SK-N-SH (cell line): ENCODE results near the gene ATP8B3.

Source experiments
- EP300 ChIP-seq, 2 experiments: IDR thresholded peaks; 2 replicates each; pipeline versions ENCODE4 v1.4.0 to v1.6.1; 2012; ENCODE audit warnings: borderline replicate concordance in 1 of 2, low read depth in 1 of 2, low read length in 1 of 2
- EZH2phosphoT487 ChIP-seq: fragments of 200-600 bp; sonication (generic); IDR thresholded peaks from 2 replicates; pipeline ENCODE4 v1.6.1; 2017; ENCODE audit warnings: low read depth, mixed run types, mild to moderate bottlenecking, antibody characterized with exemption, moderate library complexity, borderline replicate concordance
- GABPA ChIP-seq: IDR thresholded peaks from 2 replicates; pipeline ENCODE4 v1.4.0; 2012; ENCODE audit warnings: low read depth, mild to moderate bottlenecking
- MXI1 ChIP-seq: IDR thresholded peaks from 2 replicates; pipeline ENCODE4 v1.6.1; 2012; ENCODE audit warnings: mild to moderate bottlenecking, low read depth, low read length, improper control_type of control experiment
- POLR2AphosphoS5 ChIP-seq: IDR thresholded peaks from 2 replicates; pipeline ENCODE4 v1.6.1; 2012; ENCODE audit warnings: low read depth, low read length
- SIN3A ChIP-seq: IDR thresholded peaks from 2 replicates; pipeline ENCODE4 v1.6.1; 2012; ENCODE audit warnings: low read depth, mild to moderate bottlenecking, low read length, moderate library complexity, borderline replicate concordance
- TF ChIP-seq, protein P1 (sequence below): IDR thresholded peaks from 2 replicates; pipeline ENCODE4 v1.4.0; 2012; ENCODE audit warnings: low read depth
- TF ChIP-seq, protein P2 (sequence below): fragments of 200-600 bp; sonication (generic); IDR thresholded peaks from 2 replicates; pipeline ENCODE4 v1.6.1; 2017; ENCODE audit warnings: antibody characterized with exemption, mild to moderate bottlenecking, moderate library complexity
- TF ChIP-seq, protein P3 (sequence below): fragments of 150-350 bp; IDR thresholded peaks from 2 replicates; pipeline ENCODE4 v1.6.1; 2017; ENCODE audit warnings: antibody characterized with exemption, low read length, low read depth, borderline replicate concordance
- TF ChIP-seq, protein P4 (sequence below): IDR thresholded peaks from 2 replicates; pipeline ENCODE4 v1.4.0; 2012; ENCODE audit warnings: low read depth, borderline replicate concordance

DNA sequence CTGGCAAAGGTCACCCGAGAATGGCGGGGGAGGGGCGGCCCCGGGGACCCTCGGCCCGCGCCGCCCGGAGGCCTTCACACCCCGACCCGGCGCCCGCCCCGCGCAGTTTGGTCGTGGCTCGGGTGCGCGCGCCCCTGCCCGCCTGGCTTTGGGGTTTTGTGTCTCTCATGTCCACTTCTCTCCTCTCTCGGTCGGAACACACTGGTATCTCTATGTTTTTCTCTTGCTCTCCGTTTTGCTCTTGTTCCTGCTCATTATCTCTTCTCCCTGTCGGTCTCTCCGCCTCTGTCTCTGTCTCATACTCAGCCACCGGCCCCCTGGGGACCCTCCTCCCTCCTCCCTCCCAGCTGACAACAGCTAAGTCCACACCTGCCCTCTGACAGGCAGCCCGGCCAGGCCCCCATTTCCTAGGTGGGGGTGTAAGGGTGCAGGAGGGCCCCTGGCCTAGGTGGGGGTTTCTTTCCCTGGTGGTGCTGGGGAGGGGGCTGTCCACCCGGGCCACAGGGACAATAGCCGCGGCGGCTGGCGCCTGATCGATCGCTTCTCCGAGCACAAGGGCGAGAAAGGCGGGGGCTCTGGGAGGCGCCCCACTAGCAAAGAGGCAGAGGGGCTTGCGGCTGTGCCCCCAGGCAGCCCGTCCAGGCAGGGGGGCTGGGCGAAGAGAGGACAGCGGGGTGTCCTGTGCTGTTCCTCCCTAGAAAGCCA is 56.5 kb downstream of the ATP8B3 start:
- TF ChIP-seq, protein P1, sequence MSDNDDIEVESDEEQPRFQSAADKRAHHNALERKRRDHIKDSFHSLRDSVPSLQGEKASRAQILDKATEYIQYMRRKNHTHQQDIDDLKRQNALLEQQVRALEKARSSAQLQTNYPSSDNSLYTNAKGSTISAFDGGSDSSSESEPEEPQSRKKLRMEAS = no peak
- TF ChIP-seq, protein P2, sequence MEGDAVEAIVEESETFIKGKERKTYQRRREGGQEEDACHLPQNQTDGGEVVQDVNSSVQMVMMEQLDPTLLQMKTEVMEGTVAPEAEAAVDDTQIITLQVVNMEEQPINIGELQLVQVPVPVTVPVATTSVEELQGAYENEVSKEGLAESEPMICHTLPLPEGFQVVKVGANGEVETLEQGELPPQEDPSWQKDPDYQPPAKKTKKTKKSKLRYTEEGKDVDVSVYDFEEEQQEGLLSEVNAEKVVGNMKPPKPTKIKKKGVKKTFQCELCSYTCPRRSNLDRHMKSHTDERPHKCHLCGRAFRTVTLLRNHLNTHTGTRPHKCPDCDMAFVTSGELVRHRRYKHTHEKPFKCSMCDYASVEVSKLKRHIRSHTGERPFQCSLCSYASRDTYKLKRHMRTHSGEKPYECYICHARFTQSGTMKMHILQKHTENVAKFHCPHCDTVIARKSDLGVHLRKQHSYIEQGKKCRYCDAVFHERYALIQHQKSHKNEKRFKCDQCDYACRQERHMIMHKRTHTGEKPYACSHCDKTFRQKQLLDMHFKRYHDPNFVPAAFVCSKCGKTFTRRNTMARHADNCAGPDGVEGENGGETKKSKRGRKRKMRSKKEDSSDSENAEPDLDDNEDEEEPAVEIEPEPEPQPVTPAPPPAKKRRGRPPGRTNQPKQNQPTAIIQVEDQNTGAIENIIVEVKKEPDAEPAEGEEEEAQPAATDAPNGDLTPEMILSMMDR = no peak
- TF ChIP-seq, protein P3, sequence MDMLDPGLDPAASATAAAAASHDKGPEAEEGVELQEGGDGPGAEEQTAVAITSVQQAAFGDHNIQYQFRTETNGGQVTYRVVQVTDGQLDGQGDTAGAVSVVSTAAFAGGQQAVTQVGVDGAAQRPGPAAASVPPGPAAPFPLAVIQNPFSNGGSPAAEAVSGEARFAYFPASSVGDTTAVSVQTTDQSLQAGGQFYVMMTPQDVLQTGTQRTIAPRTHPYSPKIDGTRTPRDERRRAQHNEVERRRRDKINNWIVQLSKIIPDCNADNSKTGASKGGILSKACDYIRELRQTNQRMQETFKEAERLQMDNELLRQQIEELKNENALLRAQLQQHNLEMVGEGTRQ = no peak
- TF ChIP-seq POLR2AphosphoS5 (no peak), GABPA (no peak), SIN3A (no peak), MXI1 (no peak), EP300 (IDR thresholded peaks at IDR 0.05; ENCODE audit: borderline replicate concordance in 1 of 2, low read depth in 1 of 2, low read length in 1 of 2) (no peak), EZH2phosphoT487 (no peak)
- TF ChIP-seq, protein P4, sequence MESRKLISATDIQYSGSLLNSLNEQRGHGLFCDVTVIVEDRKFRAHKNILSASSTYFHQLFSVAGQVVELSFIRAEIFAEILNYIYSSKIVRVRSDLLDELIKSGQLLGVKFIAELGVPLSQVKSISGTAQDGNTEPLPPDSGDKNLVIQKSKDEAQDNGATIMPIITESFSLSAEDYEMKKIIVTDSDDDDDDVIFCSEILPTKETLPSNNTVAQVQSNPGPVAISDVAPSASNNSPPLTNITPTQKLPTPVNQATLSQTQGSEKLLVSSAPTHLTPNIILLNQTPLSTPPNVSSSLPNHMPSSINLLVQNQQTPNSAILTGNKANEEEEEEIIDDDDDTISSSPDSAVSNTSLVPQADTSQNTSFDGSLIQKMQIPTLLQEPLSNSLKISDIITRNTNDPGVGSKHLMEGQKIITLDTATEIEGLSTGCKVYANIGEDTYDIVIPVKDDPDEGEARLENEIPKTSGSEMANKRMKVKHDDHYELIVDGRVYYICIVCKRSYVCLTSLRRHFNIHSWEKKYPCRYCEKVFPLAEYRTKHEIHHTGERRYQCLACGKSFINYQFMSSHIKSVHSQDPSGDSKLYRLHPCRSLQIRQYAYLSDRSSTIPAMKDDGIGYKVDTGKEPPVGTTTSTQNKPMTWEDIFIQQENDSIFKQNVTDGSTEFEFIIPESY = no peak
